ENCODE data around the gene PATZ1.
"Not testable (repeated sequence)": the region's sequence is repeated elsewhere in the genome, so short reads cannot be mapped to it uniquely, and the experiment has no call there.

The PATZ1 gene, protein sequence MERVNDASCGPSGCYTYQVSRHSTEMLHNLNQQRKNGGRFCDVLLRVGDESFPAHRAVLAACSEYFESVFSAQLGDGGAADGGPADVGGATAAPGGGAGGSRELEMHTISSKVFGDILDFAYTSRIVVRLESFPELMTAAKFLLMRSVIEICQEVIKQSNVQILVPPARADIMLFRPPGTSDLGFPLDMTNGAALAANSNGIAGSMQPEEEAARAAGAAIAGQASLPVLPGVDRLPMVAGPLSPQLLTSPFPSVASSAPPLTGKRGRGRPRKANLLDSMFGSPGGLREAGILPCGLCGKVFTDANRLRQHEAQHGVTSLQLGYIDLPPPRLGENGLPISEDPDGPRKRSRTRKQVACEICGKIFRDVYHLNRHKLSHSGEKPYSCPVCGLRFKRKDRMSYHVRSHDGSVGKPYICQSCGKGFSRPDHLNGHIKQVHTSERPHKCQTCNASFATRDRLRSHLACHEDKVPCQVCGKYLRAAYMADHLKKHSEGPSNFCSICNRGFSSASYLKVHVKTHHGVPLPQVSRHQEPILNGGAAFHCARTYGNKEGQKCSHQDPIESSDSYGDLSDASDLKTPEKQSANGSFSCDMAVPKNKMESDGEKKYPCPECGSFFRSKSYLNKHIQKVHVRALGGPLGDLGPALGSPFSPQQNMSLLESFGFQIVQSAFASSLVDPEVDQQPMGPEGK

DNA sequence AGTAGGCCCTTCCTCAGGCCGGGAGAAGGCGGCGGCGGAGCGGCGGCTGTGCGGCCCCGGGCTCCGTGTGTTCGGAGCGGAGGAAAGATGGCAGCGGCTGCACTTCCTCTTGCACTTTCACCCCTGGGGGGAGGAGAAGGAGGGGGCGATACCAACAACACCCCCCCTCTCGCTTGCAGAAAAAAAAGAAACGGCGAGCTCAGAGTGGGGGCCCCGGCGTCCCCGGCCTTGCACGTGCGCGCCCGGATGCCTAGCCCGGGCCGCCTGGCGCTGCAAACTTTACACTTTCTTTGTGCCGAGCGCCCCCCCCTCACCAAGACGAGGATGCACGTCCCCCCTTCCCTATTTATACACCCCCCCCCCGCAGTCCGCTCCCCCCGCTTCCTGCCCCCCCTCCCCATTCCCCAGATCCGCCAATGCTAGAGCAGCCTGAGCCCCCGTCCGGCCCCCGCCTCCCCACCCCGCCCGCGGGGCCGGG, at the start of gene PATZ1:
Gene PATZ1 (minus strand): TSS at position 92 of the 478 bp plus-strand sequence. CDS start 744 bp downstream, outside the sequence.
- DNase-seq (ENCODE audit: low read depth in 2 of 2): peak; percentile 50 to 56

DNA sequence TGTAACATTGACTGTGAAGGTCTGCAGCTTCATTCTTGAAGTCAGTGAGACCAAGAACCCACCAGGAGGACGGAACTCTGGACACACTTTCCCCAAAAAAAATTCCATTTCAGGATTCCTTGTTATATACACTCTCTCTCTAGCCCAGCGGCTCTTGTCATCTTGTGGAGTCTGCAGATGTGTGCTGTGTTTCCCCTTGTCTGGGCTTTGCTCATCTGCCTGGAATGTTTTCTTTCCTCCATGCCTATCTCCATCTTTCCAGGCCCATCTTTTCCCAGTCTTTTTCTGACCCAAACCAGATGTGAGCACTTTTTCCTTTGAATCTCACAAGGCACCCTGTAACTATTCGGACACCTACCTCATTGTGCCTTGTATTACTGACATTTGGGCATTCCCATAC, 48.2 kb upstream of the PATZ1 start:
- DNase-seq (ENCODE audit: low read depth in 2 of 2): no peak

DNA sequence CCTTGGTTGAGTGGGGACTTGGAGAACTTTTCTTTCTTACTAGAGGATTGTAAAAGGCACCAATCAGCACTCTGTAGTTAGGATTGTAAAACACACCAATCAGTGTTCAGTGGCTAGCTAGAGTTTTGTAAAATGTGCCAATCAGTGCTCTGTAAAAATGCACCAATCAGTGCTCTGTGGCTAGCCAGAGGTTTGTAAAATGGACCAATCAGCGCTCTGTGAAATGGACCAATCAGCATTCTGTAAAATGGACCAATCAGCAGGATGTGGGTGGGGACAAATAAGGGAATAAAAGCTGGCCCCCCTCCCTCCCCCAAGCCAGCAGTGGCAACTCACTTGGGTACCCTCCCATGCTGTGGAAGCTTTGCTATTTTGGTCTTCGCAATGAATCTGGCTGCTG, 47.7 kb upstream of the PATZ1 start:
- DNase-seq (ENCODE audit: low read depth in 2 of 2): no peak

DNA sequence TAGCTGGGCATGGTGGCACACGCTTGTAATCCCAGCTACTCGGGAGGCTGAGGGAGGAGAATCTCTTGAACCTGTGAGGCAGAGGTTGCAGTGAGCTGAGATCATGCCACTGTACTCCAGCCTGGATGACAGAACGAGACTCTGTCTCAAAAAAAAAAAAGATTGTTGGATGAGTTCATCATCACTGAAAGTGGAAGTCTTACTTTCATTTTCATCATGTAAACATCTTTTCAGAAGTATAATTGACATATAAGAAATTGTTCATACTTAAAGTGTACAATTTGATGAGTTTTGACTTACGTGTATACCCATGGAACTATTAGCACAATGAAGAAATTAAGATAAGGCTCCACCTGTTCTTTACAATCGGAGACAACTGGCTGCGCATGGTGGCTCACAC, 32.5 kb upstream of the PATZ1 start:
- DNase-seq (ENCODE audit: low read depth in 2 of 2): not testable (repeated sequence)

DNA sequence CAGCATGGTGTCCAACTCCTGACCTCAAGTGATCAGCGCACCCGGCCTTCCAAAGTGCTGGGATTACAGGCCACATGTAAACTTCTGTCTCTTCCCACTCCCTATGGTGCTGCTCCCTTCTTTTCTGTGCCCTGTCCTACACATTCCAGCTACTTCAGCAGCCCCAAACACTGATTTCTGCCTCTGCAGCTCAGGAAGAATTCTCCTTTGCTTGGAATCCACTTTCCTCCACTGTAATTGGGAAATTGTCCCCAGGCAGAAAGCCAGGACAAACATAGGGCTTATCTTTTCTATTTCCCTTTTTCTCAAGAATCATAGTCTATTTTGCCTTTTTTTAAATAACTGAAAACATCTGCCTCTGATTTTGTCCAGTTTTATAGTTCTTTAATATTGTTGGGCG, 32.0 kb upstream of the PATZ1 start:
- DNase-seq (ENCODE audit: low read depth in 2 of 2): no peak

DNA sequence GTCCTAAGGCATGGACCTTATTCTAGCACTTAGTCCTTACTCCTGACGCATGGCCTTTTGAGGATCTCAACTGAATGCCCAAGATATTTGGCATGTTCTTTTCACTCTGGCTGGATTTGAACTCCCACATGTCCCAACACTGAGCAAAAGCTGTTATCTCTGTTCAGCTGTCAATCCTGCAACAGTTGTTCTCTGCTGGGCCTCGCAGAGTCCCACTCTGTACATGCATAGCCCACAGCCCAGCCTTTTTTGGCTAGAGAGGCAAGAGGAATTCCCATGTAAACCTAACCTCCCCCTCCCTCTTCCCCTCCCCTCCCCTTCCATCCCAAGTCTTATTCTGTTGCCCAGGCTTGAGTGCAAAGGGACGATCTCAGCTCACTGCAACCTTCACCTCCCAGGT, 31.5 kb upstream of the PATZ1 start:
- no peak for DNase-seq (ENCODE audit: low read depth in 2 of 2)

DNA sequence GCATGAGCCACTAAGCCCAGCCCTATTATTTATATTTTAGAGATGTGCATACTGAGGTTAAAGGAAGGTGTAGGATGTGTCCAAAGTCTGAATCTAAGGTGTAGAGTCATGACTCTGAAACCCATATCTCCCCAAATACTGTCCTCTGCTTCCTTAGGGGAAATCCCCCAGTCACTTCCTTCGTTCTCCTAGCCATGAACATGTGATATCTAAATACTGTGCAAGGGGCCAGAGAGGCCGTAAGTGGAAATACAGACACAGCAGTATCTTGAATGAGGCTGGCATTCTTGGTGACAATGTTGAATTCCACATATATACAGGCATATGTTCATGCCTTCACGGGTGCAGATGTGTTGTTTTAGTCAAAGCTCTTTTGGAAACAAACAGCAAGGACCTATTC, 21.3 kb upstream of the PATZ1 start:
- DNase-seq (ENCODE audit: low read depth in 2 of 2): no peak

DNA sequence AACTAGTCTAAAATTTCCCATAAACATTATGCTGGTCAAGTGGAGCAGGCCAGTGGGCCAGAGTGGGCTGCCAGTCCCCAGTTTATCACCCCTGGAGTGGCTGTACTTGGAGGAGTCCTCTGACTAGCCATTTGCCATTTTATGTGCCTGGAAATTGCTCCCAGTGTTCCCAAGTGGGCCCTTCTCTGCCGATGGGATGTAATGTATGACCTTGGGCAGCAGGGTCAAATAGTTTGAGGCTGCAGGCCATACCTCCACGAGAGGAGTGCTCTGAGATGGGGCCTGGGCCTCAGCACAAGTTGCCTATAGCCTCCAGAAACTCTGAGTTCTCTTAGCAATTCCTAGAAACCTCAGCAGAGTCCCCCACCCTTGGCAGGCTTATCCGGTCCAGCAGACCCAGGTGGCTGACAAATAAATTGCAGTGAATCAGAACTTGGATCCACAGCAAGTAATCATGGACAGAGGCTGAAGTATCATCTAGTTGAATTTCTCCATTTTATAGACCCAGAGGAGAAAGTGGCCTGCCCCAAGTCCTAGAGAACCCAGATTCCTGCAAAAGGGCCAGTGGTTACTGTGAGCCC, 17.8 kb upstream of the PATZ1 start:
- DNase-seq (ENCODE audit: low read depth in 2 of 2): no peak

DNA sequence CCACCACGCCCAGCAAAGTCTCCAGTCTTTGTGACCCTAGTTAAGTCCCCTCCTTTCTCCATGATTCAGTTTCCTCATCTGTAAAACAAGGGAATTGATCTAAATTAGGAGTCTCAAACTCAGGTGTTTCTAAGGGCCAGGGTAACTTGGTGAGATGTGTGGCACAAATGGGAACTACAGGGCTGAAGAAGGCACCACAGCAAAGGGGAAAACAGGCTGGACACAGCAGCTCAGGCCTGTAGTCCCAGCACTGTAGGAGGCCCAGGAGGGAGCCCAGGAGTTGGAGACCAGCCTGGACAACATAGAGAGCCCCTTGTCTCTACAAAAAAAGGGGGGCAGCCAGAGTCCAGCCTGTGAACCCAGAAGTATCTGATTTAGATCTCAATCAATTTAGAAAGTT, 15.6 kb upstream of the PATZ1 start:
- no peak for DNase-seq (ENCODE audit: low read depth in 2 of 2)

DNA sequence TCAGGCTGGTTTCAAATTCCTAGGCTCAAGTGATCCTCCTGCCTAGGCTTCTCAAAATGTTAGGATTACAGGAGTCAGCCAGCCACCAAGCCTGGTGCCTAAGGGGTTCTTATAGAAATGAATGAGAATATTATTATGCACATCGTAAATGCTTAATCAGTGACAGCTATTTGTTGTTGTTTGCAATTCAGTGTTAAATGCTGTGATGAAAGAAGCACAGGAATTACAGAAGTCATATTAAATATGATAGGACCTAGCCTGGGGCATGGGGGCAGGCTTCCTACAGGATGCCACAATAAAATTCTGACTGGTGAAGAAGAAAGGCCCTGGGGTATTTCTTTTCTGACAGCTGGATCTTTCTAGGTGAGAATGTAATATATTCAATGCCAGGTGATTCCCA, 13.9 kb upstream of the PATZ1 start:
- DNase-seq (ENCODE audit: low read depth in 2 of 2): no peak

DNA sequence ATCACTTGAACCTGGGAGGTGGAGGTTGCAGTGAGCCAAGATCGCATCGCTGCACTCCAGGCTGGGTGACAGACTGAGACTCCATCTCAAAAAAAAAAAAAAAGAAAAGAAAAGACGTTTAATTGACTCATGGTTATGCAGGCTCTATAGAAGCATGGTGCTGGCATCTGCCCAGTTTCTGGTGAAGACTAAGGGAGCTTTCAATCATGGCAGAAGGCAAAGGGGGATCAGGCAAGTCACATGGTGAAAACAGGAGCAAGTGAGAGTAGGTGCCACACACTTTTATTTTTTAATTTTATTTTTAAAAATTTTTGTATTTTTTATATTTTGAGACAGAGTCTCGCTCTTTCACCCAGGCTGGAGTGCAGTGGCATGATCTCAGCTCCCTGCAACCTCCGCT, 8.4 kb upstream of the PATZ1 start:
- DNase-seq (ENCODE audit: low read depth in 2 of 2): no peak

DNA sequence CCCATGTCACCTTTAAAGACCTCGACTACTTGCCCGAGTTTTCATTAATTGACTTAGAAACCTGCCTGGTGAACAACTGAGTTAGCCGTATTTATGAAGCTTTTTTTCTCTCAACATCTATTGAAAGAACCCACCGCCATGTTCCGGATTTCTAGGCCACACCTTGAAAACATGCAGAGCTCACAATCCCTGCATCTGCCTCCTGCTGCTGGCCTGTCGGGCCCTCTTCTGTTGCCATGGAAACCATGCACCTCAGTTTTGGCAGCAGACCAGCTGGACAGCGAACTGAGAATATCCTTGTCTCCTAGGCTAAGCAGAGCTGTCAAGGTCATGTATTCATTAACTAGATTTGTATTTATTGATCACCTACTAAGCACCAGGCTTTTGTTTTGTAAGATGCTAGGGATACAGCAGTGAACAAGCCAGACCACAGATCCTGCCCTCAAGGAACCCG, 4.3 kb upstream of the PATZ1 start:
- DNase-seq (ENCODE audit: low read depth in 2 of 2): no peak

DNA sequence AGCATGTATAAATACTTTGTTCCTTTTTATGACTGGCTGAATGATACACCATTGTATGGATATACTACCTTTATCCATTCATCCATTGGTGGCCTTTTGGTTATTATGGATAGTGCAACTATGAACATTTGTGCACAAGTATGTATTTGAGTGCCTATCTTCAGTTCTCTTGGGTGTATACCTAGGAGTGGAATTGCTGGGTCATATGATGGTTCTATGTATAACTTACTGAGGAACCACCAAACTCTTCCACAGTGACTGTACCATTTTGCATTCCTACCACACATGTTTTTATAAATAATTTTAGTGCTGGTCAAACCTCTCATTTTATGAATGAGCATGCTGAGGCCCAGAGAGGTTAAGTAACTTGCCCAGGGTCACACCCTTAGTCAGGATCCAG, 3.8 kb upstream of the PATZ1 start:
- no peak for DNase-seq (ENCODE audit: low read depth in 2 of 2)

DNA sequence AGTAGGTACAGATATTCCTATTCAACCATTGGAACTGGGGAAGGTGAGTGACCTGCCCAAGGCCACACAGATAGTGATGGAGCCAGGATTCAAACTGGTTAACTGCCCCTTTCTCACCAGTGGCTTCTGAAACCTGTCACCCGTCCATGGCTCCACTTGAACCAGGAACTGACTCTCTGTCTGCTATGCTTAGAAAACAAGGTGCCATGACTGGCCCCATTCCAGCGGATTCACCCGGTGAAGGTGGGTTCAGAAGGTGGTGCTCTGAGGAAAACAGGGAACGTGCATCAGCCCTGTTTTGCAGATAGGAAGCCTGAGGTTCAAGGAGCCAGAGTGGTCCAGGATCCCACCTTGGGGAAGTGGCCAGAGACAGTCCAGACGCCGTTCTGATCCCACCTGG, 2.6 kb upstream of the PATZ1 start:
- no peak for DNase-seq (ENCODE audit: low read depth in 2 of 2)

DNA sequence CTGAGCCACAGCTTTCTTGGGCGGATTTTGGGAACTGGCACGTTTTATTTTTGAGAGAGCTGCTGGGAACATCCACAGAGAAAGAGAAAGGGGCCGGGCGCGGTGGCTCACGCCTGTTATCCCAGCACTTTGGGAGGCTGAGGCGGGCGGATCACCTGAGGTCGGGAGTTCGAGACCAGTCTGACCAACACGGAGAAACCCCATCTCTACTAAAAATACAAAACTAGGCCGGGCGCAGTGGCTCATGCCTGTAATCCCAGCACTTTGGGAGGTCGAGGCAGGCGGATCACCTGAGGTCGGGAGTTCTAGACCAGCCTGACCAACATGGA, 1.8 kb upstream of the PATZ1 start:
- DNase-seq (ENCODE audit: low read depth in 2 of 2): not testable (repeated sequence)

DNA sequence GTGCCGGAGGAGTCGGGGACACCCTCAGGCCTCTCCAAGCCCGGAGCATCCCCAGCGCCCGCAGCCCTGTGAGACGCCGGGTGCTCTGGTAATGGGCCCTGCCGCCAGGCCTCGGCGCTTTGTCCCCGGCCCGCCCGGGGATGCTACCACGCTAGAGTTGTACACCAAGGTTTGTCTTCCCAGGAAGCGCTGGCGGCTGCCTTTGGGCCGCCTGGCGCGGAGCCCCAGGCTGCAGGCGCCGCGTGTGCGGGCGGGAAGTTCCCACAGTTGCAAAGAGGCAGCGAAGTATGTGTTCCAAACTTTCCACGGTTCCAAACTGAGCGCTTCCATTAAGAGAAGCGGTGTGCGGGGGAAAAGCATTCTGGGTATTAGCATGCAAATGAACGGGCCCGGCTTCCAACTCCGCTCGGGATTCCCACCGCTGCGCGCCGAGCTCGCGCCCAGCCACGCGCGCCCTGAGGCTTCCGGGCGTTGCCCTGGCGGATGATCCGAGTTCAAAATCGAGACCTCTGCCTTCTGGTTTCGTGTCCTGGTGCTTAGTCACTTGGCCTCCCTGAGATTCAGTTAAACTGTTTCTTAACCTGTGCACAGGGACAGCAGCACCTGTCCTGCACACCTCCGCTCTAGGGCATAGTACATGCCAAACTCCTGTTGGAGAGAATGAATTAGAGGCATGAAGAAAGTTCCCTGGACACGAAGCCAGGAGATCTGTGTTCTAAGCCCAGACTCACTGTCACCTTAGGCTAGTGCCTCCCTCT, 1.3 kb upstream of the PATZ1 start:
- DNase-seq (ENCODE audit: low read depth in 2 of 2): peak; percentile 49 to 54

DNA sequence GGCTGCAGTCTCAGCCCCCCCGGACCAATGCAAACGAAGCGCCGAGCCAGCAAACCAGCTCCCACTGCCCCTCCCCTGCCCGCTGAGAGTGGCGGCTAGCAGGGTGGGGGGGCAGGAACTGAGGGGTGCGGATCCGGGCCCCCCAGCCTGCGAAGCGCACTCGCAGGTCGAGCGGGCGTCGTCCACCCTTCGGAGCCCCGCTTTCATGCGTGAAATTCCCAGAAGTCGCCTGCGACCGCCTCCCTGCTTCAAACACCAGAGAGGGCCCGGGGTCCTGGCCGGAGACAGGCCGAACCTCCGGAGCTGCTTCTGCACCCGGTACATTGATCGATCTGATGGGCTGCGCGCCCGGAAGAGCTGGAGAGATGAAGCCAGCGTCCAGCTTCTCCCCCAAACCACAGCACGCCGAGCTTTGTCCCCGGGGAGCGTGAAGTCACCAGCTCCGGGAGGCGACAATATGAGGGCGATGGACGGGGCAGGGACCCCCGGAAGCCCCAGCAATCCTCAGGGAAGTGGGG, 646 bp upstream of the PATZ1 start:
- peak; percentile 14 to 32 for DNase-seq (ENCODE audit: low read depth in 2 of 2)

DNA sequence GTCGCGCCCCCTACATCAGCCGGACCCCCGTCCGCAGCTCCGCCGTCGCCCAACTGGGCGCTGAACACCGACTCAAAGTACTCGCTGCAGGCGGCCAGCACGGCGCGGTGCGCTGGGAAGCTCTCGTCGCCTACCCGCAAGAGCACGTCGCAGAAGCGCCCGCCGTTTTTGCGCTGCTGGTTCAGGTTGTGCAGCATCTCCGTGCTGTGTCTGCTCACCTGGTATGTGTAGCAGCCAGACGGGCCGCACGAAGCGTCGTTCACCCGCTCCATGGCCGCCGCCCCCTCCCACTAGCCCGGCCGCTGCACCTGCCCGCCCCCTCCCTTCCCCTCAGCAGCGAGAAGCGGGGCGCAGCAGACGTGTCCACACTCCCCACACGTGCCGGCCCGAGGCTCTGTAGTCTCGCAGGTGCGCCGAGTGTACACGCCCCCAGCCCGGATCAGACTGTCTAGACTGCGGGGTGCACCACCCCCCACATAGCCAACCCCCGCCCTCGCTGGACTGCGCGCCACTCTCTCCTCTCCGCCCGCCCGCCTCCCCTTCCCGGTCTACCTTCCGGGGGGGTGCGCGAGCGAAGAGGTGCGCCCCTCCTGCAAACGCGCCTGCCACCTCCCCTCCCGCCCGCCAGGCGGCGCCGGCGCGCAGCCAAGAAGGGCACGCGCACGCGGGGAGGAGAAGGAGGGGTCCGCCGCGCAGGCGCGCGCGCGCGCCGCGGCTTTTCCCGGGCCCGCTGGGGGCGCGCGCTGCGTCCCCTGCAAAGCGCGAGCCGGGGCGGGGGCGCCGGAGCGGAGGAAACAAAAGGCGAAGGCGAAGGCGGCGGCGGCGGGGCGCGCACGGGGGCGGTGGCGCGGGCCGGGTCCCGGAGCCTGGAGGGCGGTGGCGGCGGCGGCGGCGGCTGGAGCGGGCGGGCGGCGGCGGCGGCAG, 553 bp downstream of the PATZ1 start:
- peak; percentile 82 to 89 for DNase-seq (ENCODE audit: low read depth in 2 of 2)

DNA sequence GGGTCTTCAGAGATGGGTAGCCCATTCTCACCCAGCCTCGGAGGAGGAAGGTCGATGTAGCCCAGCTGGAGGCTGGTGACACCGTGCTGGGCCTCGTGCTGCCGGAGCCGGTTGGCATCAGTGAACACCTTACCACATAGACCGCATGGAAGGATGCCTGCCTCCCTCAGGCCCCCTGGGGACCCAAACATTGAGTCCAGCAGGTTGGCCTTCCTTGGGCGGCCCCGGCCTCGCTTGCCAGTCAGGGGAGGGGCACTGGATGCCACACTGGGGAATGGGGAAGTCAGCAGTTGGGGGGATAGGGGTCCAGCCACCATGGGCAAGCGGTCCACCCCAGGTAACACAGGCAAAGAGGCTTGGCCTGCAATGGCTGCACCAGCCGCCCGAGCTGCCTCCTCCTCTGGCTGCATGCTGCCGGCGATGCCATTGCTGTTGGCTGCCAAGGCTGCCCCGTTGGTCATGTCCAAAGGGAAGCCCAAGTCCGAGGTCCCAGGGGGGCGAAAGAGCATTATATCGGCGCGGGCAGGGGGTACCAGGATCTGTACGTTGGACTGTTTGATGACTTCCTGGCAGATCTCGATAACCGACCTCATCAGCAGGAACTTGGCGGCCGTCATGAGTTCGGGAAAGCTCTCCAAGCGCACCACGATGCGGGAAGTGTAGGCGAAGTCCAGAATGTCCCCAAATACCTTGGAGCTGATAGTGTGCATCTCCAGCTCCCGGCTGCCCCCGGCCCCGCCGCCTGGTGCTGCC, 1.4 kb downstream of the PATZ1 start:
- DNase-seq (ENCODE audit: low read depth in 2 of 2): no peak

DNA sequence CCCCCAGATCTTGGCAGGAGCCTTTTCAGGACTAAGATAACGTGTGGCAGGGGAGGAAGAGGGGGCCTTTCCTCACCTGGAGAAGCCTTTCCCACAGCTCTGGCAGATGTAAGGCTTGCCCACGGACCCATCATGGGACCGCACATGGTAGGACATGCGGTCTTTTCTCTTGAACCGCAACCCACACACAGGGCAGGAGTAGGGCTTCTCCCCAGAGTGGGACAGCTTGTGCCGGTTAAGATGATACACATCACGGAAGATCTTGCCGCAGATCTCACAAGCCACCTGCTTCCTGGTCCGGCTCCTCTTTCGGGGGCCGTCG, 1.9 kb downstream of the PATZ1 start:
- peak in 1 of 2 donors; percentile 13 for DNase-seq (ENCODE audit: low read depth in 2 of 2)
